ENCODE measurements around the gene PRKCQ.

PRKCQ gene

GRCh38 chr10:6537770-6538169 is 42.3 kb downstream of the PRKCQ start:
- in situ Hi-C loops (cut with HindIII; ENCODE audit: low pct_ligation_motif_present, low pct_unique_long_range_greater_than_20kb, low sequenced_read_pairs) = no loop called here
- DNase-seq = no peak

GRCh38 chr10:6536102-6536501 is 44.0 kb downstream of the PRKCQ start:
- in situ Hi-C loops (cut with HindIII; ENCODE audit: low pct_ligation_motif_present, low pct_unique_long_range_greater_than_20kb, low sequenced_read_pairs) = no loop called here
- DNase-seq = no peak

DNA sequence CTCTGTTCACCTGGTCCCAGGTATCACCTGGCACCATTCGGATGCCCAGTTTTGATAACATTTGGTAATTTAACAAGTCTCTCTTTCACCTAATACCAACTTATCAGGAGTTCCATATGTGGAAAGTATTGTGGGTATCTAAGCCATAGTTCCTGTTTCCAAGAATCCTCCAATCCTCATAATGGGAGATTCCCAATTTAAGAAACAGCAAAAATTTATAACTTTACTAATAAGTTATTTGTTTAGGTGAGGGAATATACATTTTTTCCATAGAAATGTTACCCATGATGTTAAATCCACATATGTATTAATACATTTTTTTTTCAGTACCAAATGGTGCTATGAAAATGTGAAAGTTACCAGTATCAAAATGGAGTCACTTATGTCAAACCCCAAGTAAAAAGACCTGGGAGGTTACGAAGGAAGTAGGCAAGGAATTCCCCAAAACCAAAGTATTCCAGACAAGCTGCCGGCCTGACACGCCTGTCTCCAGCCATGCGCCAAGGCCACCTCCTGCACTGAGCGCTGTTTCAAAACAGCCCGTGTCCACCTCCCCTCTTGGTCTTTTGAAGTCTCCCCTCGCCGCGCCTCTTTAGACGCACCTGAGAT is 44.8 kb downstream of the PRKCQ start:
- in situ Hi-C loops (cut with HindIII; ENCODE audit: low pct_ligation_motif_present, low pct_unique_long_range_greater_than_20kb, low sequenced_read_pairs) = no loop called here
- no peak for DNase-seq

GRCh38 chr10:6532321-6532720 is 47.8 kb downstream of the PRKCQ start:
- no peak for DNase-seq

DNA sequence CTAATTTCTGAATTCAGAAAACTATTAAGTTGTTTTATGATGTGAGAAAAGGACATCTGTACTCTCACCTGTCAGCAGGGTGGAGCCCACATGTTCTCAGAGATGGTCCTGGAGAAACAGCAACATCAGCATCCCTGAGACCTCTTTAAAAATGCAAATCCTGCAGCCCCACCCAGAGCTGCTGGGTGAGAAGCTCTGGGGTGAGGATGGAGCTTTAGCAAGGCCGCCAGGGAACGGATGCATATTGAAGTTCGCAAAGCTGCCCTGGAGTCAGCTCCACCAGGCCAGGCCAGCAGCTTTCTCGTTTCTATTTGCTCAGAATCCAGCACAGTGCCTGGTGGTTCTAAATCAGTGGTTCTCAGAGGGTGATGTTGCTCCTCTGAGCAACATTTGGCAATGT is 49.1 kb downstream of the PRKCQ start:
- no peak for DNase-seq

More at GRCh38 chr10:6532321-6532720, 47.8 kb downstream of the PRKCQ start:
- in situ Hi-C loops (cut with HindIII; ENCODE audit: low pct_ligation_motif_present, low pct_unique_long_range_greater_than_20kb, low sequenced_read_pairs) = no loop called here

DNA sequence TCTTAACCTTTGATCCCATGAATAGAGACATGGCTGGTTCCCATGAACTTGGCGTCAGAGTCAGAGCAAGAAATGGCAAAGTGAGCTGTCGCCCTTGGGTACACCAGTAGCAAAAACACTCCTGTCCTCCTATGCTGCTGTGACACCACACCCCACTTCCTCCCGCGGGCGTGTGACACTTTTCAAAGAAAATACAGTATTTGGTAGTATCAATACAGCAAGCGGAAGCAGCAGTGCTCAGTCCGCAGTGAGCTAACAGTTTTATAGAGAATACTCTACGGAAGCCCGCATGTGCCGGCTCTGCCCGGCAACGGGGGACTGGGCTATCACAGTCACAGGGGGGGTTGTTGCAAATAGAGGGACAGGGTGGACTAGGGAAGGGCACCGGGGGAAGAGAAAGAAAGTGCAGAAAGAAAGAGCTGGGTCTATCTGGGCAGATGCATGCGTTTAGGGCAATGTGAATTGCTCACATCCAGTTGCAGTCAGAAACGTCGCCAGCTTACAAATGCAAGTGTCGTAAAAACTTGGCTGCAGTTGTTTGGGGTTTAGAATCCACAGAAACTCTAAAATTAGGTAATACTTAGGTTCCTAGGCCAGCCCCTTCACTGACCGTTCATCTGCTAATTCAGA is 49.8 kb downstream of the PRKCQ start:
- in situ Hi-C loops (cut with HindIII; ENCODE audit: low pct_ligation_motif_present, low pct_unique_long_range_greater_than_20kb, low sequenced_read_pairs) = no loop called here
- no peak for DNase-seq

More for the DNA sequence above, 49.1 kb downstream of the PRKCQ start:
- in situ Hi-C loops (cut with HindIII; ENCODE audit: low pct_ligation_motif_present, low pct_unique_long_range_greater_than_20kb, low sequenced_read_pairs) = no loop called here

DNA sequence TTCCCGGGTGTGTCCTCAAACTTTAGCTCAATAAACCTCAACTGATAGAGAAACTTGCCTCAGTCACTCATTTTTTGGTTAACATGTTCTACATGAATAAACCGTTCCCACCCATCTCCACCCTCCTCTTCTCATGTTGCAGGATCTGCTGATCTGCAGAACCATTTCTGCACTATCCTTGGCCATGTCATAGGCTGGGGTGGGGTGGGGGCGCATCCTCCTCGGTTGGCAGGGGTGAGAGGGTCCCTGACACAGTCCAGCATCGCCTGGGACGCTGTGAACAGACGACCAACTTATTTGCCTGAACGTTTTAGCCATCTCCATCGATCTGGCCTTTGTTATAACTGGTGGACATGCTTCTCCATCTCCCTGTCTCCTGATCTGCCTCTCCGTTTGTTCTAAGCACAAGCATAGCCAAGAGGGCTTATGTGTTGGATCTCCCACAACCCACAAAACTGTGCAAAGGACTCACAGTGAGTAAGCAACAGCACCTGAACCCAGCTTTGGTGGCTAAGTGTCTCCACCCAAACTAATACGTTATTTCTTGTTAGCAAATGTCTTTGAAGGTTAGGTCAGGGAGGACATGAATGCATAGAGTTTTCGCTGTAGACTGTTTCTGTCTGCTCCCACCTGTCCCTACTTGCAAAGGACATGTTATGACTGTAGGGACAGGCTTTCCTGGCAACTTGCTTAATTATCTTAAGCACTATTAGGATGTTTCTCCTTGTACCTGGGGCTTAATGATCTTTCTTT is 51.7 kb downstream of the PRKCQ start:
- DNase-seq = no peak
- in situ Hi-C loops (cut with HindIII; ENCODE audit: low pct_ligation_motif_present, low pct_unique_long_range_greater_than_20kb, low sequenced_read_pairs) = no loop called here

DNA sequence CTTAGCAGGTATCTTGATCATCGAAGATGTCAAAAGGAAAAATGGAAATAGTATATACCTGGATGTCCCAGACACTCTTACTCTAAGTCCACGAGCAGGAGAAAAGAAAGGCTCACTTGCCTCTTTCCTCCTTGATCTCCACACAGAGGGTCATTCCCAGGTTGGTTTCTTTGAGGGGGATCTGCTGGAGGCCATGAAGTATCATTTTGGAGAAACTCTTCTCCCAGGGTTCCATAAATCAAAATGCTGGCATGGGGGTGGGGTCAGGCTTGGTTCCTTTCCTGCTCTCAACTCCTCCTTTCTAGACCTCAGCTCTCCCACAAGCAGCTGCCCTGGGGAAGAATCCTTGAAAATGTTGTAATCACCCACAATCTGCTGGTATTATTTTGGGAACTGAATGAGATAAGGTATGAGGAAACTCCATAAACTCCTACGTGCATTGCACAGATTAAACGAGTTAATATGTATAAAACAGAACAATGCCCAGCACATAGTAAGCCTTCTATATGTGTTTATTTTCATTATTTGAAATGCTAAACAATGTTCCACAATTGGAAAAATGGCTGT is 54.4 kb downstream of the PRKCQ start:
- no peak for DNase-seq
- in situ Hi-C loops (cut with HindIII; ENCODE audit: low pct_ligation_motif_present, low pct_unique_long_range_greater_than_20kb, low sequenced_read_pairs) = no loop called here

GRCh38 chr10:6522230-6522629 is 57.8 kb downstream of the PRKCQ start:
- in situ Hi-C loops (cut with HindIII; ENCODE audit: low pct_ligation_motif_present, low pct_unique_long_range_greater_than_20kb, low sequenced_read_pairs) = no loop called here
- no peak for DNase-seq

DNA sequence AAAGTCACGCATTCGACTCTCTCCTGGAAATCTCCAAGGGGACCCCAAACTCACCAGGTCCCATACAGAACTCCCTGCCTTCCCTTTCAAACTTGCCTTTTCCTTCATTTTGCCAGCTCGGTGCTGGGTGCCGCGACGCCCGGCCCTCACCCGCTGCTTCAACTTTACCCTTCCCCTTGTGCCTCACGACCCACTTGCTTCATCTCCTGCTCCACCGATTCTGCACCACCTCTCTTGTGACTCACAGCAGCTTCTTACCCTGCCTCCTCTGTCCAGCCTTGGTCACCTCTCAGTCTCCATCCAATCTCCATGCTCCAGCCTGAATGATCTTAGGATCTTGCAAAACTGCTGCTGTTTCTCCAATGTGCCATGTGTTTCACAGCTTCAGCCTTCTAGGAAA is 59.9 kb downstream of the PRKCQ start:
- in situ Hi-C loops (cut with HindIII; ENCODE audit: low pct_ligation_motif_present, low pct_unique_long_range_greater_than_20kb, low sequenced_read_pairs) = no loop called here

GRCh38 chr10:6518791-6519429 is 61.2 kb downstream of the PRKCQ start:
- no peak for DNase-seq
- in situ Hi-C loops (cut with HindIII; ENCODE audit: low pct_ligation_motif_present, low pct_unique_long_range_greater_than_20kb, low sequenced_read_pairs) = no loop called here

More for the DNA sequence above, 59.9 kb downstream of the PRKCQ start:
- no peak for DNase-seq

GRCh38 chr10:6516929-6517284 is 63.2 kb downstream of the PRKCQ start:
- no peak for DNase-seq
- in situ Hi-C loops (cut with HindIII; ENCODE audit: low pct_ligation_motif_present, low pct_unique_long_range_greater_than_20kb, low sequenced_read_pairs) = no loop called here

- no peak for DNase-seq
These were observed 63.7 kb downstream of the PRKCQ start for GRCh38 chr10:6516281-6516928.

GRCh38 chr10:6514844-6515780 is 65.0 kb downstream of the PRKCQ start:
- in situ Hi-C loops (cut with HindIII; ENCODE audit: low pct_ligation_motif_present, low pct_unique_long_range_greater_than_20kb, low sequenced_read_pairs) = no loop called here
- no peak for DNase-seq

More at GRCh38 chr10:6516281-6516928, 63.7 kb downstream of the PRKCQ start:
- in situ Hi-C loops (cut with HindIII; ENCODE audit: low pct_ligation_motif_present, low pct_unique_long_range_greater_than_20kb, low sequenced_read_pairs) = no loop called here

- in situ Hi-C loops (cut with HindIII; ENCODE audit: low pct_ligation_motif_present, low pct_unique_long_range_greater_than_20kb, low sequenced_read_pairs) = no loop called here
- no peak for DNase-seq
These were observed 65.9 kb downstream of the PRKCQ start for GRCh38 chr10:6514180-6514579.

- DNase-seq = no peak
- in situ Hi-C loops (cut with HindIII; ENCODE audit: low pct_ligation_motif_present, low pct_unique_long_range_greater_than_20kb, low sequenced_read_pairs) = no loop called here
These were observed 66.6 kb downstream of the PRKCQ start for GRCh38 chr10:6513476-6513875.

- no peak for DNase-seq
- in situ Hi-C loops (cut with HindIII; ENCODE audit: low pct_ligation_motif_present, low pct_unique_long_range_greater_than_20kb, low sequenced_read_pairs) = no loop called here
These were observed 67.9 kb downstream of the PRKCQ start for GRCh38 chr10:6512182-6512581.

GRCh38 chr10:6511347-6511746 is 68.7 kb downstream of the PRKCQ start:
- DNase-seq = no peak
- in situ Hi-C loops (cut with HindIII; ENCODE audit: low pct_ligation_motif_present, low pct_unique_long_range_greater_than_20kb, low sequenced_read_pairs) = no loop called here
